Upper lobe of left lung (tissue), 4 donors: ENCODE measurements around the gene IL13RA1.

Experiments used
- EP300 ChIP-seq, 4 donors: sonication (generic); formaldehyde crosslinking; IDR thresholded peaks; one replicate each; pipeline ENCODE4 v1.5.1; 2017; ENCODE audit warnings: antibody characterized with exemption in 4 of 4, control low read depth in 2 of 4
- POLR2A ChIP-seq, 4 donors: fragments of 450-650 bp; IDR thresholded peaks; one replicate each; pipeline ENCODE4 v1.5.1; 2016 to 2017; ENCODE audit warnings: antibody characterized with exemption in 4 of 4, mild to moderate bottlenecking in 2 of 4
- POLR2AphosphoS5 ChIP-seq, 2 donors: sonication (generic); formaldehyde crosslinking; IDR thresholded peaks; one replicate each; pipeline ENCODE4 v1.5.1; 2017; ENCODE audit warnings: antibody characterized with exemption in 2 of 2
- TF ChIP-seq, protein P1 (sequence below), 6 experiments: fragments of 450-650 bp in 4 of 6; fragments of 200-600 bp in 2 of 6; sonication (generic) in 2 of 6; IDR thresholded peaks; one replicate each; pipeline ENCODE4 v1.5.1; 2016 to 2019; ENCODE audit warnings: antibody characterized with exemption in 6 of 6

DNA sequence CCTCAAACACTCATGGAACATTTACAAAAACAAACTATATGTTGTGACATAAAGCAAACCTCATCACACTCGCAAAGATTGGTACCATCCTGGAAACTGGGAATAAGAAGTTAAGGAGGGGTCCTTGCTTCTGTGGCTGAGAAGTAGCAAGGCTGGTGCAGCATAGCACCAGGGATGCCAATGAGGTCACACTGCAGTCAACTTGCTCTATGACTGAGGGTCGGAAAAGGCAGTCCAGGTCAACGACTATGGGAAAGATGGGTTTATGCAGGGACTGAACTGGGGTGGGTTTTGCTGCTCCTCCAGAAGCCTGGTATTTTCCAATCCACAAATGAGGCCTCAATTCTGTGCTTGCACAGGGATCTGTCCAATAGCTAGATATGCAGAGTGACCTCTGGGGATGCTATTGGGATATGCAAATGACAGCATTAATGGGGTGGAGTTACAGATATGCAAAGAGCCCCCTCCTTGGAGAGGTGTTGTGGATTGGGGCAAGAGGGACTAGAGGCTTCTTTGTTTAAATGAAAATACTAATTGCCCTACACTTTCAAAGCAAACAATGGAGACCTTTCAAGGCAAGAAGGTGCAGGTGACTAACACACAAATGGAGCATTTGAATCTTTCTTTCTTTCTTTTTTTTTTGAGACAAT lies 7.2 kb upstream of the IL13RA1 start:
- TF ChIP-seq EP300 (IDR thresholded peaks at IDR 0.05) (no peak), POLR2A (IDR thresholded peaks at IDR 0.05) (no peak), POLR2AphosphoS5 (IDR thresholded peaks at IDR 0.05) (no peak)
- TF ChIP-seq, protein P1, sequence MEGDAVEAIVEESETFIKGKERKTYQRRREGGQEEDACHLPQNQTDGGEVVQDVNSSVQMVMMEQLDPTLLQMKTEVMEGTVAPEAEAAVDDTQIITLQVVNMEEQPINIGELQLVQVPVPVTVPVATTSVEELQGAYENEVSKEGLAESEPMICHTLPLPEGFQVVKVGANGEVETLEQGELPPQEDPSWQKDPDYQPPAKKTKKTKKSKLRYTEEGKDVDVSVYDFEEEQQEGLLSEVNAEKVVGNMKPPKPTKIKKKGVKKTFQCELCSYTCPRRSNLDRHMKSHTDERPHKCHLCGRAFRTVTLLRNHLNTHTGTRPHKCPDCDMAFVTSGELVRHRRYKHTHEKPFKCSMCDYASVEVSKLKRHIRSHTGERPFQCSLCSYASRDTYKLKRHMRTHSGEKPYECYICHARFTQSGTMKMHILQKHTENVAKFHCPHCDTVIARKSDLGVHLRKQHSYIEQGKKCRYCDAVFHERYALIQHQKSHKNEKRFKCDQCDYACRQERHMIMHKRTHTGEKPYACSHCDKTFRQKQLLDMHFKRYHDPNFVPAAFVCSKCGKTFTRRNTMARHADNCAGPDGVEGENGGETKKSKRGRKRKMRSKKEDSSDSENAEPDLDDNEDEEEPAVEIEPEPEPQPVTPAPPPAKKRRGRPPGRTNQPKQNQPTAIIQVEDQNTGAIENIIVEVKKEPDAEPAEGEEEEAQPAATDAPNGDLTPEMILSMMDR (IDR thresholded peaks at IDR 0.05), result no peak
